HG02943 (cell line): ENCODE measurements around the gene PRSS2.
"Not testable (repeated sequence)": the region's sequence is repeated elsewhere in the genome, so short reads cannot be mapped to it uniquely, and the experiment has no call there.

Experiments
- ATAC-seq: cut with Tn5 transposase; IDR thresholded peaks from one replicate; pipeline ENCODE4 v1.9.1; 2021; ENCODE audit warnings: mild to moderate bottlenecking, low read depth, moderate library complexity; ENCODE audit not compliant: unreplicated experiment

The PRSS2 gene

GRCh38 chr7:142770661-142771352, at the start of gene PRSS2:
TSS of gene PRSS2 (plus strand) at chr7:142770970. CDS start at chr7:142770983, 13 bp downstream.
- peak; percentile 16 for ATAC-seq

GRCh38 chr7:142720986-142721385, 49.8 kb upstream of the PRSS2 start:
- ATAC-seq: no peak

GRCh38 chr7:142722248-142722794, 48.4 kb upstream of the PRSS2 start:
- ATAC-seq: no peak

- peak; percentile 88 for ATAC-seq
Measured at GRCh38 chr7:142733271-142733670, 37.5 kb upstream of the PRSS2 start.

GRCh38 chr7:142739923-142740492, 30.8 kb upstream of the PRSS2 start:
- ATAC-seq: peak; percentile 82

GRCh38 chr7:142740786-142741185, 30.0 kb upstream of the PRSS2 start:
- ATAC-seq: no peak

GRCh38 chr7:142741932-142742331, 28.8 kb upstream of the PRSS2 start:
- not testable (repeated sequence) for ATAC-seq

GRCh38 chr7:142745091-142745635, 25.6 kb upstream of the PRSS2 start:
- no peak for ATAC-seq

- no peak for ATAC-seq
Measured at GRCh38 chr7:142745745-142746144, 25.0 kb upstream of the PRSS2 start.

- no peak for ATAC-seq
Measured at GRCh38 chr7:142746264-142746663, 24.5 kb upstream of the PRSS2 start.

GRCh38 chr7:142748410-142748809, 22.4 kb upstream of the PRSS2 start:
- not testable (repeated sequence) for ATAC-seq

- ATAC-seq: no peak
Measured at GRCh38 chr7:142749218-142749993, 21.4 kb upstream of the PRSS2 start, which contains the start of gene PRSS1. TSS of gene PRSS1 (plus strand) at chr7:142749472. CDS start at chr7:142749485, 13 bp downstream.

- ATAC-seq: no peak
Measured at GRCh38 chr7:142750321-142750938, 20.3 kb upstream of the PRSS2 start.

GRCh38 chr7:142751526-142752175, 19.1 kb upstream of the PRSS2 start:
- not testable (repeated sequence) for ATAC-seq

- no peak for ATAC-seq
Measured at GRCh38 chr7:142752376-142753225, 18.2 kb upstream of the PRSS2 start.

GRCh38 chr7:142753366-142753765, 17.4 kb upstream of the PRSS2 start:
- no peak for ATAC-seq

GRCh38 chr7:142753925-142754491, 16.8 kb upstream of the PRSS2 start:
- not testable (repeated sequence) for ATAC-seq

GRCh38 chr7:142754681-142755575, 15.8 kb upstream of the PRSS2 start:
- no peak for ATAC-seq
